ENCODE results near the gene TIGAR. TPM values are rescaled to one million over a fixed set of nuclear protein-coding genes. Genes with fewer than 3 reads are reported as not detected.

TIGAR gene
- polyA plus RNA-seq, 1 donor from 2014 or later = 10.0 TPM

- Histone ChIP-seq H2AFZ (ENCODE audit: low read depth, low read length) (no peak overlapping the region), H3K27me3 (ENCODE audit: insufficient read depth, low read depth, low read length) (no peaks in the 10 kb centered on the region), H3K4me2 (ENCODE audit: low read length) (no peak overlapping the region), H3K9me3 (ENCODE audit: low read length) (no peaks in the 10 kb centered on the region), H3K9ac (ENCODE audit: low read length) (no peak overlapping the region), H3K9me2 (ENCODE audit: insufficient read depth, low read length) (no peaks in the 10 kb centered on the region), H3F3A (ENCODE audit: insufficient read depth, low read length, poor library complexity, severe bottlenecking) (no peaks in the 10 kb centered on the region), H4K20me1 (ENCODE audit: insufficient read depth) (no peaks in the 10 kb centered on the region), H3K27ac (ENCODE audit: low read length) (no peak overlapping the region), H3K4me3 (ENCODE audit: low read length) (no peak overlapping the region), H3K79me2 (replicated peaks; ENCODE audit: insufficient read depth, low read length) (no peaks in the 10 kb centered on the region), H3K36me3 (ENCODE audit: insufficient read depth, low read length) (no peaks in the 10 kb centered on the region)
- no peak for TF ChIP-seq EP300 (conservative IDR thresholded peaks at IDR 0.05; ENCODE audit: poor library complexity, severe bottlenecking)
Observed at GRCh38 chr12:4380332-4380731, 59.3 kb downstream of the TIGAR start.

GRCh38 chr12:4383304-4383865 lies 62.4 kb downstream of the TIGAR start:
- Histone ChIP-seq H3K4me2 (ENCODE audit: low read length) (no peak overlapping the region), H3K36me3 (ENCODE audit: insufficient read depth, low read length) (no peaks in the 10 kb centered on the region), H3F3A (ENCODE audit: insufficient read depth, low read length, poor library complexity, severe bottlenecking) (no peaks in the 10 kb centered on the region), H3K79me2 (replicated peaks; ENCODE audit: insufficient read depth, low read length) (no peaks in the 10 kb centered on the region), H3K27me3 (ENCODE audit: insufficient read depth, low read depth, low read length) (no peaks in the 10 kb centered on the region), H3K9me3 (ENCODE audit: low read length) (no peaks in the 10 kb centered on the region), H2AFZ (ENCODE audit: low read depth, low read length) (no peak overlapping the region), H3K4me3 (ENCODE audit: low read length) (no peak overlapping the region), H3K27ac (ENCODE audit: low read length) (no peak overlapping the region), H3K9me2 (ENCODE audit: insufficient read depth, low read length) (no peaks in the 10 kb centered on the region), H3K9ac (ENCODE audit: low read length) (no peak overlapping the region), H4K20me1 (ENCODE audit: insufficient read depth) (no peaks in the 10 kb centered on the region)
- TF ChIP-seq CTCF (IDR thresholded peaks at IDR 0.05; ENCODE audit: poor library complexity, severe bottlenecking) (no peak), RAD21 (conservative IDR thresholded peaks at IDR 0.05) (no peak), EZH2 (IDR thresholded peaks at IDR 0.05; ENCODE audit: borderline replicate concordance, insufficient read depth, low read length, poor library complexity, severe bottlenecking) (no peak), EP300 (conservative IDR thresholded peaks at IDR 0.05; ENCODE audit: poor library complexity, severe bottlenecking) (no peak), SMC3 (conservative IDR thresholded peaks at IDR 0.05; ENCODE audit: poor library complexity) (no peak)

GRCh38 chr12:4386801-4387200 lies 65.8 kb downstream of the TIGAR start:
- H3K27me3 ChIP-seq (ENCODE audit: insufficient read depth, low read depth, low read length) = no peaks in the 10 kb centered on the region
- no peak for TF ChIP-seq SMC3 (conservative IDR thresholded peaks at IDR 0.05; ENCODE audit: poor library complexity)
- TF ChIP-seq TAF1 (IDR thresholded peaks at IDR 0.05; ENCODE audit: low read depth) = no peak
- no peak for TF ChIP-seq CTCF (IDR thresholded peaks at IDR 0.05; ENCODE audit: poor library complexity, severe bottlenecking)
- TF ChIP-seq RAD21 (conservative IDR thresholded peaks at IDR 0.05) = no peak
- TF ChIP-seq REST (IDR thresholded peaks at IDR 0.05; ENCODE audit: borderline replicate concordance) = no peak
- no peak for TF ChIP-seq MXI1 (conservative IDR thresholded peaks at IDR 0.05; ENCODE audit: poor library complexity, severe bottlenecking)
- no peak for TF ChIP-seq EZH2 (IDR thresholded peaks at IDR 0.05; ENCODE audit: borderline replicate concordance, insufficient read depth, low read length, poor library complexity, severe bottlenecking)
- no peak for TF ChIP-seq POLR2AphosphoS5 (IDR thresholded peaks at IDR 0.05)
- no peak for TF ChIP-seq EP300 (conservative IDR thresholded peaks at IDR 0.05; ENCODE audit: poor library complexity, severe bottlenecking)
- H3K4me3 ChIP-seq (ENCODE audit: low read length) = no peak overlapping the region
- H3K36me3 ChIP-seq (ENCODE audit: insufficient read depth, low read length) = no peaks in the 10 kb centered on the region
- H3K9ac ChIP-seq (ENCODE audit: low read length) = no peak overlapping the region
- no peaks in the 10 kb centered on the region for H3K9me3 ChIP-seq (ENCODE audit: low read length)
- no peaks in the 10 kb centered on the region for H3K79me2 ChIP-seq (replicated peaks; ENCODE audit: insufficient read depth, low read length)
- H3F3A ChIP-seq (ENCODE audit: insufficient read depth, low read length, poor library complexity, severe bottlenecking) = no peaks in the 10 kb centered on the region
- H3K27ac ChIP-seq (ENCODE audit: low read length) = no peak overlapping the region
- H3K9me2 ChIP-seq (ENCODE audit: insufficient read depth, low read length) = no peaks in the 10 kb centered on the region
- H2AFZ ChIP-seq (ENCODE audit: low read depth, low read length) = no peak overlapping the region
- no peak overlapping the region for H3K4me2 ChIP-seq (ENCODE audit: low read length)
- H4K20me1 ChIP-seq (ENCODE audit: insufficient read depth) = no peaks in the 10 kb centered on the region
